Karpas-422 (cell line): ENCODE measurements around the gene LRRC74B. TPM values are rescaled to one million over a fixed set of nuclear protein-coding genes. Genes with fewer than 3 reads are reported as not detected.
"Not testable (repeated sequence)": the region's sequence is repeated elsewhere in the genome, so short reads cannot be mapped to it uniquely, and the experiment has no call there.

Source experiments
- DNase-seq: peaks from one replicate; pipeline ENCODE4 v3.0.0-alpha.2; 2015
- H2AFZ ChIP-seq: fragments of 200-600 bp; sonication (generic); 2 replicates; pipeline ENCODE4 v1.6.1; 2014; ENCODE audit warnings: antibody characterized with exemption, low read length, mixed read lengths
- H3K27ac ChIP-seq: fragments of 200-600 bp; sonication (generic); 2 replicates; pipeline ENCODE4 v1.5.1; 2014; ENCODE audit warnings: mild to moderate bottlenecking, low read length, moderate library complexity
- H3K27me3 ChIP-seq: fragments of 200-600 bp; sonication (generic); 2 replicates; pipeline ENCODE4 v1.6.1; 2014; ENCODE audit warnings: low read length, mixed read lengths
- H3K36me3 ChIP-seq: fragments of 200-600 bp; sonication (generic); 2 replicates; pipeline ENCODE4 v1.6.1; 2014; ENCODE audit warnings: low read length, mixed read lengths; ENCODE audit not compliant: insufficient read depth
- H3K4me1 ChIP-seq: fragments of 200-600 bp; sonication (generic); 2 replicates; pipeline ENCODE4 v1.6.1; 2014; ENCODE audit warnings: mild to moderate bottlenecking, low read length, mixed read lengths
- H3K4me2 ChIP-seq: fragments of 200-600 bp; sonication (generic); 2 replicates; pipeline ENCODE4 v1.6.1; 2014; ENCODE audit warnings: low read length, low read depth, mild to moderate bottlenecking; ENCODE audit not compliant: poor library complexity, severe bottlenecking
- H3K4me3 ChIP-seq: fragments of 200-600 bp; sonication (generic); 2 replicates; pipeline ENCODE4 v1.5.1; 2014; ENCODE audit warnings: mild to moderate bottlenecking, antibody characterized with exemption, low read length, mixed read lengths
- H3K79me2 ChIP-seq: fragments of 200-600 bp; sonication (generic); 2 replicates; pipeline ENCODE4 v1.6.1; 2014; ENCODE audit warnings: mild to moderate bottlenecking, low read length, mixed read lengths
- H3K9ac ChIP-seq: fragments of 200-600 bp; sonication (generic); 2 replicates; pipeline ENCODE4 v1.6.0; 2014; ENCODE audit warnings: low read length
- H3K9me2 ChIP-seq: fragments of 200-600 bp; sonication (generic), shearing (Covaris generic); replicated peaks from 2 replicates; pipeline ENCODE4 v1.6.0; 2014; ENCODE audit warnings: mild to moderate bottlenecking, low read length, moderate library complexity; ENCODE audit not compliant: insufficient read depth
- H3K9me3 ChIP-seq: fragments of 300-700, 200-600 bp; sonication (generic); 2 replicates; pipeline ENCODE4 v1.6.1; 2014; ENCODE audit warnings: low read length, mixed read lengths
- H4K20me1 ChIP-seq: fragments of 200-600 bp; sonication (generic); 2 replicates; pipeline ENCODE4 v1.6.1; 2014; ENCODE audit warnings: mild to moderate bottlenecking, antibody characterized with exemption, low read length, low read depth; ENCODE audit not compliant: insufficient read depth
- total RNA-seq: library from RNA; depleted of rRNA; stranded (reverse); fragments of >200 nt; shearing (Covaris generic); gene quantifications from 2 replicates; pipeline ENCODE4 v1.2.3, GENCODE V29; 2014; ENCODE audit warnings: low replicate concordance

The LRRC74B gene
- total RNA-seq, 1 experiment from 2014 or later, result not detected

DNA sequence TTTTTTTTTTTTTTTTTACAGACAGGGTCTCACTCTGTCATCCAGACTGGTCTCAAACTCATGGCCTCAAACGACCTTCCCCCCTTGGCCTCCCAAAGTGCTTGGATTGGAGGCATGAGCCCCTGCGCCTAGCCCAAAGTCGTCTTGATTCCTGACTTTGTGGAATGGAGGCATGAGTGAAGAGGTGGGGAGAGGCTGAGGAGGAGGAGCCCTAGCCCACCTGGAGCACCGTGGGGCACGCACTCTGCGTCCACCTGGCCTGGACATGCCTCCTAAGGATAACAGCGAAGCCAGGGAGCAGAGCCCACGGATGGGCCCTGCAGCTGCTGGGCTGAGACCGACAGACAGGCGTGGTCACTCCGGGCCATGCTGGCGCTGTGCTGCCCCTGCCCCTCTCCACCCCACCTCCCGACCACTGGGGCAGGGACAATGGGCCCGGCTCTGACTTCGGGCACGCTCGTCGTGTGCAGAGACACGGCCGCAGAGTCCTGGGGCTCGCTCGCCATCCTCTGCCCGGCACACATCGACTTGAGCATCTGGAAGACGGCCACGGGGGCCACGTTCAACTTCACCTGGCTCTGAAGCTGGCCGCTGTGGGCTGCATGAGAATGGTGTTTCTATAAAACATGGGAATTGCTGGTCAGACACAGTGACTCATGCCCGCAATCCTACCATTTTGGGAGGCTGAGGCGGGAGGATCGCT lies 34.8 kb downstream of the LRRC74B start:
- H3K4me1 ChIP-seq, result no peaks in the 10 kb centered on the region
- no peaks in the 10 kb centered on the region for H3K79me2 ChIP-seq
- no peak overlapping the region for H3K27ac ChIP-seq
- no peaks in the 10 kb centered on the region for H4K20me1 ChIP-seq
- H3K9ac ChIP-seq, result no peak overlapping the region
- H2AFZ ChIP-seq, result no peak overlapping the region
- no peaks in the 10 kb centered on the region for H3K9me3 ChIP-seq
- H3K9me2 ChIP-seq, result no peaks in the 10 kb centered on the region
- H3K4me2 ChIP-seq, result no peak overlapping the region
- no peaks in the 10 kb centered on the region for H3K27me3 ChIP-seq
- no peak overlapping the region for H3K4me3 ChIP-seq
- H3K36me3 ChIP-seq, result no peaks in the 10 kb centered on the region
- no peak for DNase-seq

DNA sequence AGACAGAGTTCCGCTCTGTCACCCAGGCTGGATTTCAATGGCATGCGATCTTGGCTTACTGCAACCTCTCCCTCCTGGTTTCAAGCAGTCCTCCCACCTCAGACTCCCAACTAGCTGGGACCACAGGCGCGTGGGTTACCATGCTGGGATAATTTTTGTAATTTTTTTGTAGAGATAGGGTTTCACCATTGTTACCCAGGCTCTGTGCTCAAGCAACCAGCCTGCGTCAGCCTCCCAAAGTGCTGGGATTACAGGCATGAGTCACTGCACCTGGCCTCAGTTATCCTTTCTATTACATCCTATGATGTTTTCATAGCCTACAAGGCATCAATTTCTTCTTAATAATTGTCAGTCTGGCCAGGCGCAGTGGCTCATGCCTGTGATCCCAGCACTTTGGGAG lies 36.5 kb downstream of the LRRC74B start:
- no peak for DNase-seq
- H3K9me3 ChIP-seq, result no peaks in the 10 kb centered on the region
- H2AFZ ChIP-seq, result no peak overlapping the region
- no peak overlapping the region for H3K4me3 ChIP-seq
- H3K27me3 ChIP-seq, result no peaks in the 10 kb centered on the region
- H3K4me1 ChIP-seq, result no peaks in the 10 kb centered on the region
- no peaks in the 10 kb centered on the region for H3K36me3 ChIP-seq
- no peak overlapping the region for H3K9ac ChIP-seq
- no peaks in the 10 kb centered on the region for H3K79me2 ChIP-seq
- no peaks in the 10 kb centered on the region for H4K20me1 ChIP-seq
- no peak overlapping the region for H3K27ac ChIP-seq
- H3K9me2 ChIP-seq, result no peaks in the 10 kb centered on the region
- no peak overlapping the region for H3K4me2 ChIP-seq

DNA sequence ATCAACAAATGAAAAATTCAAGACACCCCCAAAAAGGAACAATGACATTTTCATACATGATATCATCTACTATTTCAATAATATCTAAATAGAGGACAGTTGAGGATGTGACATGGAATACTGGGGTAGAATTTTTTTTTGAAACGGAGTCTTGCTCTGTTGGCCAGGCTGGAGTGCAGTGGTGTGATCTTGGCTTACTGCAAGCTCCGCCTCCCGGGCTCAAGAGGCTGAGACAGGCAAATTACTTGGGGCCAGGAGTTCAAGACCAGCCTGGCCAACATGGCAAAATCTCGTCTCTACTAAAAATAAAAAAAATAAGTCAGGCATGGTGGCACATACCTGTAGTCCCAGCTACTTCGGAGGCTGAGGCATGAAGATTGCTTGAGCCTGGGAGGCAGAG lies 41.4 kb downstream of the LRRC74B start:
- H3K9me3 ChIP-seq, result no peaks in the 10 kb centered on the region
- no peaks in the 10 kb centered on the region for H3K4me1 ChIP-seq
- H3K4me3 ChIP-seq, result no peak overlapping the region
- H3K9me2 ChIP-seq, result no peaks in the 10 kb centered on the region
- no peaks in the 10 kb centered on the region for H3K27me3 ChIP-seq
- H3K4me2 ChIP-seq, result no peak overlapping the region
- H3K27ac ChIP-seq, result no peak overlapping the region
- H3K79me2 ChIP-seq, result no peaks in the 10 kb centered on the region
- no peak overlapping the region for H3K9ac ChIP-seq
- no peaks in the 10 kb centered on the region for H4K20me1 ChIP-seq
- no peak for DNase-seq
- no peaks in the 10 kb centered on the region for H3K36me3 ChIP-seq
- H2AFZ ChIP-seq, result no peak overlapping the region

DNA sequence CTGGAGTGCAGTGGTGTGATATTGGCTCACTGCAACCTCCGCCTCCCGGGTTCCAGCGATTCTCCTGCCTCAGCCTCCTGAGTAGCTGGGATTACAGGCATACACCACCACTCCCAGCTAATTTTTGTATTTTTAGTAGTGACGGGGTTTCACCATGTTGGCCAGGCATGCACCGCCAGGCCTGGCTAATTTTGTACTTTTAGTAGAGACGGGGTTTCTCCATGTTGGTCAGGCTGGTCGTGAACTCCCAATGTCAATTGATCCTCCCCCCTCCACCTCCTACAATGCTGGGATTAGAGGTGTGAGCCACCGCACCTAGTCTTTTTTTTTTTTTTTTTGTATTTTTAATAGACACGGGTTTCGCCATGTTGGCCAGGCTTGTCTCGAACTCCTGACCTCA lies 42.2 kb downstream of the LRRC74B start:
- H4K20me1 ChIP-seq, H3K4me3 ChIP-seq, H3K9me2 ChIP-seq, H3K36me3 ChIP-seq, H3K27me3 ChIP-seq, H3K79me2 ChIP-seq, DNase-seq, H3K9ac ChIP-seq, H3K4me2 ChIP-seq, H3K4me1 ChIP-seq, H2AFZ ChIP-seq, H3K9me3 ChIP-seq, H3K27ac ChIP-seq: not testable (repeated sequence)

DNA sequence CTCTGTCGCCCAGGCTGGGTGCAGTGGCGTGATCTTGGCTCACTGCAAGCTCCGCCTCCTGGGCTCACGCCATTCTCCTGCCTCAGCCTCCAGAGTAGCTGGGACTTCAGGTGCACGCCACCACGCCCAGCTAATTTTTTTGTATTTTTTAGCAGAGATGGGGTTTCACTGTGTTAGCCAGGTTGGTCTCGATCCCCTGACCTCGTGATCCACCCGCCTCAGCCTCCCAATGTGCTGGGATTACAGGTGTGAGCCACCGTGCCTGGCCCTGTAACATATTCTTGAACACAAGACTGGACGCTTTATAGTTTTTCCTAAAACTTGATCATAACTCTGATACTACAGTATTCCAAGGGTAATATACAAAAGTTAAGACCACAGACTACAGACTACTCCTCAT lies 45.5 kb downstream of the LRRC74B start:
- not testable (repeated sequence) for H3K4me2 ChIP-seq, H3K9me2 ChIP-seq, H3K4me1 ChIP-seq, H3K9me3 ChIP-seq, H3K27me3 ChIP-seq, H4K20me1 ChIP-seq, H3K9ac ChIP-seq, H2AFZ ChIP-seq, H3K27ac ChIP-seq, H3K79me2 ChIP-seq, H3K36me3 ChIP-seq, H3K4me3 ChIP-seq, DNase-seq

DNA sequence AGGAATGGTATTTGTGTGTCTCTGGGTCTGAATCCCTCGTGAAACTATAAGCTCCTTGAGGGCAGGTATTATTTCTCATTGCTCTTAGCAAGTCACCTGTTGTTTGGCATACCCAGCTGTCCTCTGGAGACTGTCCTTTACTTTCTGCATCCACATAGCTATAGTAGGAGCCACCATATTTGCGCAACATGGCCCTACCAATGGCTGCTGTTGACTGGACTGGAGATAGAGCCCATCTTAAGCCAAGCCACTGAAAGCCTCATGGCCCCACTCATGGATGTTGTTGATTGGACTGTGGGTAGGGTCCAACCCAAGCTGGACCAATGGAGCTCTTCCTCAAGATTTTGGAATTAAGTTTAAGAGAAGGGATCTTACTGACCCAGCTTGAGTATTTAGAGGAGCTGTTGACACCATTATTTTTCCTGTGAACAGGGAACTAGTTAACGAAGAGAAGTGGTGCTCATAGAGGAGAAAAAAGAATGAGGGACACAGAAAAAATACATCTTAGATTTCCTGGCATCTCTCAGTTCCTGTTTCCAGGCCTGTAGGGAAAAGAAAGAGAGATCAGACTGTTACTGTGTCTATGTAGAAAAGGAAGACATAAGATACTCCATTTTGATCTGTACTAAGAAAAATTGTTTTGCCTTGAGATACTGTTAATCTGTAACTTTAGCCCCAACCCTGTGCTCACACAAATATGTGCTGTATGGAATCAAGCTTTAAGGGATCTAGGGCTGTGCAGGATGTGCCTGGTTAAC lies 47.2 kb downstream of the LRRC74B start:
- DNase-seq, result no peak

DNA sequence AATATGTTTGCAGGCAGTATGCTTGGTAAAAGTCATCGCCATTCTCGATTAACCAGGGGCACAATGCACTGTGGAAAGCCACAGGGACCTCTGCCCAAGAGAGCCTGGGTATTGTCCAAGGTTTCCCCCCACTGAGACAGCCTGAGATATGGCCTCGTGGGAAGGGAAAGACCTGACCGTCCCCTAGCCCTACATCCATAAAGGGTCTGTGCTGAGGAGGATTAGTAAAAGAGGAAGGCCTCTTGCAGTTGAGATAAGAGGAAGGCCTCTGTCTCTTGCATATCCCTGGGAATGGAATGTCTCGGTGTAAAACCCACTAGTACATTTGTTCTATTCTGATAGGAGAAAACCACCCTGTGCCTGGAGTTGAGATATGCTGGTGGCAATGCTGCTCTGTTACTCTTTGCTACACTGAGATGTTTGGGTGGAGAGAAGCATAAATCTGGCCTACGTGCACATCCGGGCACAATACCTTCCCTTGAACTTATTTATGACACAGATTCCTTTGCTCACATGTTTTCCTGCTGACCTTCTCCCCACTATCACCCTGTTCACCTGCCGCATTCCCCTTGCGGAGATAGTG lies 47.9 kb downstream of the LRRC74B start:
- not testable (repeated sequence) for H3K9me2 ChIP-seq, H3K9me3 ChIP-seq, H4K20me1 ChIP-seq, H3K4me1 ChIP-seq, H3K4me3 ChIP-seq, H3K36me3 ChIP-seq, DNase-seq, H3K27me3 ChIP-seq, H2AFZ ChIP-seq, H3K79me2 ChIP-seq, H3K4me2 ChIP-seq, H3K27ac ChIP-seq, H3K9ac ChIP-seq

More for the DNA sequence above, 47.2 kb downstream of the LRRC74B start:
- H3K27me3 ChIP-seq, result no peaks in the 10 kb centered on the region
- H3K9me3 ChIP-seq, result no peaks in the 10 kb centered on the region
- no peak overlapping the region for H3K9ac ChIP-seq
- no peak overlapping the region for H3K4me2 ChIP-seq
- H4K20me1 ChIP-seq, result no peaks in the 10 kb centered on the region
- H3K36me3 ChIP-seq, result no peaks in the 10 kb centered on the region
- H3K9me2 ChIP-seq, result no peaks in the 10 kb centered on the region
- no peak overlapping the region for H2AFZ ChIP-seq
- H3K27ac ChIP-seq, result no peak overlapping the region
- H3K4me1 ChIP-seq, result no peaks in the 10 kb centered on the region
- H3K79me2 ChIP-seq, result no peaks in the 10 kb centered on the region
- no peak overlapping the region for H3K4me3 ChIP-seq

DNA sequence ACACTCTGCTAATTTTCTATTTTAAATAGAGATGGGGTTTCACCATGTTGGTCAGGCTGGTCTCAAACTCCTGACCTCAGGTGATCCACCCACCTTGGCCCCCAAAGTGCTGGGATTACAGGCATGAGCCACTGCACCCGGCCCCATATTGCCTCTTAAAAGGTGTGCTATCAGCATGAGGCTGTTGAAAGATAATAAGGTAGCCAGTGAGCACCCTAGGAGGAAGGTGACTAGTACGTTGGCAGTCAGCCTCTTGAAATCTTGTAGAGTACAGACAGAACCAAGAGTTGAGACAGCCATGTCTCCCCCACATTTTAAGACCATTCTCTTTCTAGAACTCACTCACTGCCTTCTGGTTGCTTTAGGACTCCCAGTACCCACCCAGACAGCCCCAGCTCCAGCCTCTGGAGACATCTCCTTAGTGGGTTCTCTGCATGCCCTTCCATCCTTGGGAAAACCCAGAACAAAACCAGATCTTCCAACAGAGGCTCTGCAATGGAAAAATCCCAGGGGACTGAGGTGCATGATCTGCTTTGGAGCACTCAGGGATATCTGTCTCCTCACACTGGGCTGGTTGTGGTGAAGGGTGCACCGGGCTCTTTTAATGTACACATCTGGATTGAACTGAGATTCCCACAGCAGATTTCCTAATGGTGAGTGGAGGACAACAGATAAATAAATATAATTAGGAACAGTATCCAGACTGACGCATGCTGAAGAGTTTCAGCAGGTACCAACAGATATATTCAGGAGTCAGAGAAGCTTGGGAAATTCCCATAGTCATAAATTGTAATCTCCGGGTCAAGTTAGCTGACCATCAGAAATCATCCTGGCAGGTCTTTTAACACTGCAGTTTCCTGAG lies 49.4 kb downstream of the LRRC74B start:
- Histone ChIP-seq H4K20me1 (no peaks in the 10 kb centered on the region), H3K9ac (no peak overlapping the region), H3K27ac (no peak overlapping the region), H3K9me3 (no peaks in the 10 kb centered on the region), H3K9me2 (no peaks in the 10 kb centered on the region), H3K27me3 (no peaks in the 10 kb centered on the region), H3K4me1 (no peaks in the 10 kb centered on the region), H3K4me3 (no peak overlapping the region), H2AFZ (no peak overlapping the region), H3K36me3 (no peaks in the 10 kb centered on the region), H3K4me2 (no peak overlapping the region), H3K79me2 (no peaks in the 10 kb centered on the region)
- DNase-seq, result no peak
